Colonic mucosa (tissue), 4 donors: ENCODE results near the gene SRR. TPM values are rescaled to one million over a fixed set of nuclear protein-coding genes. Genes with fewer than 3 reads are reported as not detected.

Experiments used
- DNase-seq: peaks from one replicate; pipeline ENCODE4 v3.0.0-alpha.2; 2020
- H3K27ac ChIP-seq: fragments of 200-600 bp; one replicate; pipeline ENCODE4 v1.8.0; 2021
- H3K27me3 ChIP-seq: fragments of 200-600 bp; one replicate; pipeline ENCODE4 v1.8.0; 2021
- H3K36me3 ChIP-seq: fragments of 200-600 bp; one replicate; pipeline ENCODE4 v1.8.0; 2021
- H3K4me1 ChIP-seq: fragments of 200-600 bp; one replicate; pipeline ENCODE4 v1.8.0; 2021; ENCODE audit warnings: mild to moderate bottlenecking
- H3K4me3 ChIP-seq: fragments of 200-600 bp; one replicate; pipeline ENCODE4 v1.8.0; 2021
- H3K9ac ChIP-seq, 2 donors: one replicate each; pipeline ENCODE4 v1.7.0; 2013; ENCODE audit warnings: control low read depth in 2 of 2, low read depth in 2 of 2, low read length in 2 of 2
- H3K9me3 ChIP-seq: fragments of 200-600 bp; one replicate; pipeline ENCODE4 v1.8.0; 2021
- intact Hi-C: fragments of 100-400 bp; cut with DNase I; formaldehyde crosslinking; loops from one replicate; pipeline ENCODE4 v1.14.1; 2022
- total RNA-seq, 2 donors: library from RNA; stranded (reverse); fragmentation: NEBNext Ultra II Directional in 1 of 2; extraction: Animal tissue kit (Norgen Biotek cat#: 25700) in 1 of 2; gene quantifications; one replicate each; pipeline ENCODE4 v1.2.1, GENCODE V29; 2021
- TF ChIP-seq, protein P1 (sequence below): fragments of 200-600 bp; IDR thresholded peaks from one replicate; pipeline ENCODE4 v1.8.0; 2022; ENCODE audit warnings: antibody characterized with exemption, mild to moderate bottlenecking
- donor health status: healthy.
- donor health status: DM: no; HTN: no; CAD: no.
- donor health status: DM: no; HTN: no; CAD: no.

SRR gene
- total RNA-seq, 2 donors from 2014 or later = 9.0 to 11.0 TPM

DNA sequence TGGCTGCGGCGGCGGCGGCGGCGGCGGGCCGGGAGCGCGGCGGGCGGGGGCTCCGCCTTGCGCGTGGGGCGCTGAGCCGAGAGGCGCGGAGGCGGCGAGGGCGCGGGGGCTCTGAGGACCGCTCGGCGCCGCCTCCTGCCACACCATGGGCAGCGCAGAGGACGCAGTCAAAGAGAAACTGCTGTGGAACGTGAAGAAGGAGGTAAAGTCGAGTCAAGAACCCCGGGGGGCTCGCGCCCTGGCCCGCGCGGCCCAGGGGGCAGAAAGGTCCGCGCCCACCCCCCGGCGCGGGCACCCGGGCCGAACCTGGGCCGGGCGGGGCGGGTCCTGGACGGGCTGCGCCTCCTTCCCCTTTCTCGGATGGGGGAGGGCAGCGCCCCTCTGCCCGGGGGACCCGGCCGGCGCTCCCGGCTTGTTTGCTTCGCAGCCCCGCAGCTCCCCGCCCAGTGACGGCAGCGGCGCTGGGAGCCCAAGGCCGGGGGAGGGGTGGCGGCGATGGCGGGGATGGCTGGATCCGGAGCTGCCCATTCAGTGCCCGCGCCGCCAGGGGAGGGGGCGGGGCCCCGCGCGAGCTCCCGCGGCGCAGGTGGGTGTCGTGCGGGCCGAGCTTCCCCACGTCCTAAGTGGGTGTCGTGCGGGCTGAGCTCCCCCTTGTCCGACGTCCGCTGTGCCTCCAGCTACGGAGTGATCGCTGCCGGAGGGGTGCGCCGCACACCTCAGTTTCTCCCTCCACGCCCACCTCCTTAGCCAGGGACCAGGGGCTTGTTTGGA, 34.0 kb downstream of the SRR start:
- Histone ChIP-seq H3K27ac (peak overlapping the region; percentile 83), H3K4me1 (peaks cover 5% of the 10 kb centered on the region)

DNA sequence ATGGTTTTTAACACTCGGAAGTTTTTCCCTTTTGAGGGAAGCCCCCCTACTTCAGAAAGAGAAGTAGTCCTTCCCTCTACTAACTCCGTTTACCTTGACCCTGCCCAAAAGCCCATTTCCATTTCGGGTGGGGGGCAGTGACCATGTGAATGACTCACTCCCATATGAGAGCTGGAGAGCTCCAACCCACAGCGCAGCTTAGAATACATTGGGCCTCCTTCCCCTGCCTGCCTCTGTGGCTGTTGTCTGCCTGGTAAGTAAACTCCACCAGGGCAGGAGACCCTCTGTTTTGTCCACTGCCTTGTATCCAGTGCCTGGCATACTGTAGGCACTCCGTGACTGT, 34.5 kb downstream of the SRR start:
- H3K9me3 ChIP-seq = no peaks in the 10 kb centered on the region
- peak overlapping the region; percentile 64 for H3K4me3 ChIP-seq
- DNase-seq = no peak
- intact Hi-C loops = loop anchor here (5.0 kb wide), 1 partner anchor 36 kb away; the partner anchor contains the start of genes SMG6 and SRR
- H3K9ac ChIP-seq = peak overlapping the region; percentile 72 to 90
- TF ChIP-seq, protein P1, sequence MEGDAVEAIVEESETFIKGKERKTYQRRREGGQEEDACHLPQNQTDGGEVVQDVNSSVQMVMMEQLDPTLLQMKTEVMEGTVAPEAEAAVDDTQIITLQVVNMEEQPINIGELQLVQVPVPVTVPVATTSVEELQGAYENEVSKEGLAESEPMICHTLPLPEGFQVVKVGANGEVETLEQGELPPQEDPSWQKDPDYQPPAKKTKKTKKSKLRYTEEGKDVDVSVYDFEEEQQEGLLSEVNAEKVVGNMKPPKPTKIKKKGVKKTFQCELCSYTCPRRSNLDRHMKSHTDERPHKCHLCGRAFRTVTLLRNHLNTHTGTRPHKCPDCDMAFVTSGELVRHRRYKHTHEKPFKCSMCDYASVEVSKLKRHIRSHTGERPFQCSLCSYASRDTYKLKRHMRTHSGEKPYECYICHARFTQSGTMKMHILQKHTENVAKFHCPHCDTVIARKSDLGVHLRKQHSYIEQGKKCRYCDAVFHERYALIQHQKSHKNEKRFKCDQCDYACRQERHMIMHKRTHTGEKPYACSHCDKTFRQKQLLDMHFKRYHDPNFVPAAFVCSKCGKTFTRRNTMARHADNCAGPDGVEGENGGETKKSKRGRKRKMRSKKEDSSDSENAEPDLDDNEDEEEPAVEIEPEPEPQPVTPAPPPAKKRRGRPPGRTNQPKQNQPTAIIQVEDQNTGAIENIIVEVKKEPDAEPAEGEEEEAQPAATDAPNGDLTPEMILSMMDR = no peak
- peaks cover 5% of the 10 kb centered on the region for H3K4me1 ChIP-seq
- H3K27me3 ChIP-seq = no peaks in the 10 kb centered on the region
- H3K27ac ChIP-seq = peak overlapping the region; percentile 83
- no peaks in the 10 kb centered on the region for H3K36me3 ChIP-seq

More for the DNA sequence above, 34.0 kb downstream of the SRR start:
- no peaks in the 10 kb centered on the region for H3K9me3 ChIP-seq
- no peaks in the 10 kb centered on the region for H3K27me3 ChIP-seq
- TF ChIP-seq, protein P1 = no peak
- intact Hi-C loops = loop anchor here (5.0 kb wide), 1 partner anchor 35 kb away; the partner anchor contains the start of genes SMG6 and SRR
- no peaks in the 10 kb centered on the region for H3K36me3 ChIP-seq
- peak overlapping the region; percentile 64 for H3K4me3 ChIP-seq
- peak; percentile 69 for DNase-seq
- H3K9ac ChIP-seq = peak overlapping the region; percentile 72 to 90

DNA sequence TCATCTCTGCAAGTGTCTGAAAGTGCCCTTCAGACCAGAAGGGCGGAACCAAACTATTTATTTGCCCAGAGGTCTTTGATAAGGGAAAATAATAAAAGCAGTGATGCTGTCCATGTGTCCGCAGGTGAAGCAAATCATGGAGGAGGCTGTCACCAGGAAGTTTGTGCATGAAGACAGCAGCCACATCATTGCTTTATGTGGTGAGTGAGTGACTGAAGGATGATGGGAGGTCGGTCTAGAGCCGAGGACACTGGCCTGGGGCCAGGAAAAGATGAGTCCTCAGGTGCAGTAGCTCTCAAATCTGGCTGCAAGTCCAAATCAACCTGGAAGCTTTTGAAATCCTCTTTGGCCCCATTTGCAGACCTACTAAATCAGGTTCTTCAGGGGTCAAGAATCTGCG, 39.7 kb downstream of the SRR start:
- H3K9me3 ChIP-seq = no peaks in the 10 kb centered on the region
- H3K4me1 ChIP-seq = no peaks in the 10 kb centered on the region
- no peaks in the 10 kb centered on the region for H3K36me3 ChIP-seq
- no peaks in the 10 kb centered on the region for H3K27me3 ChIP-seq
- H3K27ac ChIP-seq = no peak overlapping the region
- intact Hi-C loops = no loop called here
- H3K4me3 ChIP-seq = no peak overlapping the region
- DNase-seq = peak; percentile 34
- TF ChIP-seq, protein P1 = no peak
- no peak overlapping the region for H3K9ac ChIP-seq

DNA sequence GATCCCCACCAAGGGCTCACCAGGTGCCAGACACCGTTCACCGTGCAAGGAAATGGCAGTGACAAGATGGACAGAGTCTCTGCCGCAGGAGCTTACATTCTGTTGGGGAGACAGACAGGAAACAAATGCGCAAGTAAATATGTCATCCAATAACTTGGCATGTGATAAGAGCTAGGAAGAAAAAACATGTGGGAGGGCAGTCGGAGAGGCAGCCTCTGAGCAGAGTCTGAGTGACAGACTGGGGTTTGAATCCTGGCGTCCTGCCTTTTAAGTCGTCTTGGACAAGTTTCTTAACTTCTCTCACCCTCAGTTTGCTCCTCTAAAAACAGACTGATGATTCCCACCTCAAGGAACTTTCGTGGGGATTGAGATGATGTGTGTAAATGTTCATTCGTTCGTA, 40.8 kb downstream of the SRR start:
- Histone ChIP-seq H3K9me3 (no peaks in the 10 kb centered on the region), H3K27me3 (no peaks in the 10 kb centered on the region), H3K4me3 (no peak overlapping the region), H3K36me3 (no peaks in the 10 kb centered on the region), H3K4me1 (no peaks in the 10 kb centered on the region), H3K9ac (no peak overlapping the region), H3K27ac (no peak overlapping the region)
- no peak for DNase-seq
- intact Hi-C loops = no loop called here
- TF ChIP-seq, protein P1 = no peak

DNA sequence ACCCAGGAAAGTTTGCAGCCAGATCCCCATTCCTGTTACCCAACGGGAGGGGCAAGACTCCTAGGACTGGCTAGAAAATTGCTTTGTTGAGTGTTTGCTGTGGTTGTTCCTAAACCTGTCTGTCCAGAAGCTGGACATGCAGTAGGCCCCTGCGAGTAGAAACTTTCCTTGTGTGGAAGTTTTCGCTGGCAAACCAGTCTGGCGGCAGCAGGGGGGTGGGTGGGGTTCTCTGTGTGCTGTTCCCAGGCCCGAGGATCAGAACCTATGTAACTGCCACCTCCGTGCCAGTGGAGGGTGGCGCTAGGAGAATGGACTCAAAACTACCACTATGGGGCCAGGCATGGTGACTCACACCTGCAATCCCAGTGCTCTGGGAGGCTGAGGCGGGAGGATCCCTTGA, 42.7 kb downstream of the SRR start:
- Histone ChIP-seq H3K4me1 (no peaks in the 10 kb centered on the region), H3K36me3 (no peaks in the 10 kb centered on the region), H3K27me3 (no peaks in the 10 kb centered on the region), H3K27ac (no peak overlapping the region), H3K9ac (no peak overlapping the region), H3K9me3 (no peaks in the 10 kb centered on the region), H3K4me3 (no peak overlapping the region)
- intact Hi-C loops = no loop called here
- no peak for DNase-seq
- TF ChIP-seq, protein P1 = no peak
